ENCODE data around the gene ATP6V0A1.
"Not testable (repeated sequence)": the region's sequence is repeated elsewhere in the genome, so short reads cannot be mapped to it uniquely, and the experiment has no call there.

Gene ATP6V0A1

DNA sequence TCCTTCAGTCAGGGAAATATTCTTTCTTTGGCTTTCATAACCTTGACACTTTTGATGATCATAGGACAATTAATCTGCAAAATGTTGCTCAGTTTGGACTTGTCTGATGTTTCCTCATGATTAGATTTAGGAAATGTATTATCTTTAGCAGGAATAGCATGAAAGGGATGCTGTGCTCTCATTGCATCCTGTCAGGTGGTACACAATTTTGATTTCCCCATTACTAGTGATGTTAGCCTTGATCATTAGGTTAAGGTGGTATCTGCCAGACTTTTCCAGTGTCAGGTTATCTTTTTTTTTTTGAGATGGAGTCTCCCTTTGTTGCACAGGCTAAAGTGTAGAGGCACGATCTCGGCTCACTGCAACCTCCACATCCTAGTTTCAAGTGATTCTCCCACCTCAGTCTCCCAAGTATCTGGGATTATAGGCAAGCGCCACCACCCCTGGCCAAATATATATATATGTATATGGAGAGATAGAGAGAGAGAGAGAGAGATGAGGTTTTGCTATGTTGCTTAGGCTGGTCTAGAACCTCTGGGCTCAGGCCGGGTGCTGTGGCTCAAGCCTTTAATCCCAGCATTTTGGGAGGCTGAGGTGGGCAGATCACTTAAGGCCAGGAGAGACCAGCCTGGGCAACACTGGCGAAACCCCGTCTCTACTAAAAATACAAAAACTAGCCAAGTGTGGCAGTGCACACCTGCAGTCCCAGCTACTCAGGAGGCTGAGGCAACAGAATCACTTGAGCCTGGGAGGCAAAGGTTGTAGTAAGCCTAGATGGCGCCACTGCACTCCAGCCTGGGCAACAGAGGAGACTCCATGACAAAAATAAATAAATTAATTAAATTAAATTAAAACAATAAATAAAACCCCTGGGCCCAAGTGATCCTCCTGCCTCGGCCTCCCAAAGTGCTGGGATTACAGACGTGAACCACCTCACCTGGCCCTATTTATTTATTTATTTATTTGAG lies 19.8 kb upstream of the ATP6V0A1 start:
- peak; percentile 21 for DNase-seq (ENCODE audit: low read depth)

DNA sequence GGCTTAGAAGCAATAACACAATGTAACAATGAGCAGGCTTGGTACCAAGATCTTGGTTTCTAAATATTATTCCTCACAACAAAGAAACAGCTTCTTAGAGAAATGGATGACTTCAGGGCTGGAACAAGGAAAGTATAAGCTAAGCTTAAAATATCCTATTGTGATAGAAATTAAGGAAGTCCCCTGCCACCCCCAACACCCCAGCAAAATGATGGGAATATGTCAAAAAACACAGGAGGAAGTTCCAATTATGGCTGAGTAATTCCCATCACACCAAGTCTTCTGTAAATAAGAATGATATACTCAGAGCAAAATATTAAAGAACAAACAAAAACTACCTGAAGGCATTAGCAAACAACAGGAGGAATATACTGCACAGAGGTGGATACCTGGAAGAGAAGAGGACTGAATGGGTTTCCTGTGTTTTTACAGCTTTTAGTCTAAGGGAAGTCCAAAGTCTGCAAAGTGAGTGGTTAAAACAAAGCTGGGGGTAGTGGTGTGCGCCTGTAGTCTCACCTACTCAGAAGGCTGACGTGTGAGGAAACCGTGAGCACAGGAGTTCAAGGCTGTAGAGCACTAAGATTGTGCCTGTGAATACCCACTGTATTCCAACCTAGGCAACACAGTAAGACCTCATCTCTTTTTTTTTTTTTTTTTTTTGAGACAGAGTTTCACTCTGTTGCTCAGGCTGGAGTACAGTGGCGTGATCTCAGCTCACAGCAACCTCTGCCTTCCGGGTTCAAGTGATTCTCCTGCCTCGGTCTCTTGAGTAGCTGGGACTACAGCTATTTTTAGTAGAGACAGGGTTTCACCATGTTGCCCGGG lies 17.1 kb upstream of the ATP6V0A1 start:
- DNase-seq (ENCODE audit: low read depth), result no peak

DNA sequence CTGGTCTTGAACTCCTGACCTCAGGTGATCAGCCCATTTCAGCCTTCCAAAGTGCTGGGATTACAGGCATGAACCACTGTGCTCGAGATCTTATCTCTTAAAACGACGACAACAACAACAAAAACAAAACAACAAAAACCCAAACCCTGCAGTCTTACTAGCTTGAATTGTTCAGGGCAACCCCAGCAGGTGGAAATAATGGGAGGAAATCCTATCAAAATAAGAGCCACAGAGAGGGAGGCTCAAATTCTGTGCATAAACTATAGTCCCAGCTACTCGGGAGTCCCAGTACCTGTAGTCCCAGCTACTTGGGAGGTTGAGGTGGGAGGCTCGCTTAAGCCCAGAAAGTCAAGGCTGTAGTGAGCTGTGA lies 16.5 kb upstream of the ATP6V0A1 start:
- DNase-seq (ENCODE audit: low read depth), result no peak

DNA sequence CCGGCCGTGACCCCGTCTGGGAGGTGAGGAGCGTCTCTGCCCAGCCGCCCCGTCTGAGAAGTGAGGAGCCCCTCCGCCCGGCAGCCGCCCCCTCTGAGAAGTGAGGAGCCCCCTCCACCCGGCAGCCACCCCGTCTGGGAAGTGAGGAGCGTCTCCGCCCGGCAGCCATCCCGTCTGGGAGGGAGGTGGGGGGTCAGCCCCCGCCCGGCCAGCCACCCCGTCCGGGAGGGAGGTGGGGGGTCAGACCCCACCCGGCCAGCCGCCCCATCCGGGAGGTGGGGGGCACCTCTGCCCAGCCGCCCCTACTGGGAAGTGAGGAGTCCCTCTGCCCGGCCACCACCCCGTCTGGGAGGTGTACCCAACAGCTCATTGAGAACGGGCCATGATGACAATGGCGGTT lies 9.5 kb upstream of the ATP6V0A1 start:
- not testable (repeated sequence) for DNase-seq (ENCODE audit: low read depth)

DNA sequence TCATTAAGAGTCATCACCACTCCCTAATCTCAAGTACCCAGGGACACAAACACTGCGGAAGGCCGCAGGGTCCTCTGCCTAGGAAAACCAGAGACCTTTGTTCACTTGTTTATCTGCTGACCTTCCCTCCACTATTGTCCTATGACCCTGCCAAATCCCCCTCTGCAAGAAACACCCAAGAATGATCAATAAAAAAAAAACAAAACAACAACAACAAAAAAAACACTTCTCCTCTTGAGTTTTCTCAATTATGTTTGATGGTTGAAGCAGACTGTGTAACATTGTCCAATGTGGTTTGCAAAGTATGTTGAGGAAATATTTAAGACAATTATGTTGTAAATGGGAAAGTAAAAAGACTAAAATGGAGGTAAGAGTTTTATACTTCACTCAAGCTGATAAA lies 8.8 kb upstream of the ATP6V0A1 start:
- not testable (repeated sequence) for DNase-seq (ENCODE audit: low read depth)

DNA sequence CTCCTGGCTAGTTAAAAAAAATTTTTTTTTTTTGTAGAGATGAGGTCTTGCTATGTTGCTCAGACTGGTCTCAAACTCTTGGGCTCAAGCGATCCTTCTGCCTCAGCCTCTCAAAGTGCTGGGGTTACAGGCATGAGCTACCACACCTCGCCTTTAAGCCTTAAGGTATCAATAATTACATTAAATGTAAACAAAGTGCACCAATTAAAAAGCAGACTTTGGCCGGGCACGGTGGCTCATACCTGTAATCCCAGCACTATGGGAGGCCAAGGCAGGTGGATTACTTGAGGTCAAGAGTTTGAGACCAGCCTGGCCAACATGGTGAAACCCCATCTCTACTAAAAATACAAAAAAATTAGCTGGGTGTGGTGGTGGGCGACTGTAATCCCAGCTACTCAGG lies 7.4 kb upstream of the ATP6V0A1 start:
- not testable (repeated sequence) for DNase-seq (ENCODE audit: low read depth)

DNA sequence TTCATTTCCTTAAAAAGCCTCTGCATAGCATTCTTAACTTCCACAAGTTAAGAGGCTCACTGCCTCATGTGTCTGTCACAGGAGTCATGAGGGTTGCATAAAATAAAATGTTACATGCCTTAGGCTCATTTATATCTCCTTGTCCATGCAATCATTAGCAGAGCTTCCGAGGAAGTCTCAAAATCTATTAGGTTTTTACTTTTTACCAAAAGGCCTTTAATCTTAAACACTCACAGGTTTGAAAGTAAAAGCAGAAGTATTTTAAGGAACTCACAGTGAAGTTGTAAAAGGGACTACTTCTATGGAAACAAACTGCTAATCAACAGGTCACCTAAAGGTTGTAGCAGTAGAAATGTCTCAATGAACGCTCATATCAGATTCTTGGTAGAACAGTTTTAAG lies 5.2 kb upstream of the ATP6V0A1 start:
- no peak for DNase-seq (ENCODE audit: low read depth)

DNA sequence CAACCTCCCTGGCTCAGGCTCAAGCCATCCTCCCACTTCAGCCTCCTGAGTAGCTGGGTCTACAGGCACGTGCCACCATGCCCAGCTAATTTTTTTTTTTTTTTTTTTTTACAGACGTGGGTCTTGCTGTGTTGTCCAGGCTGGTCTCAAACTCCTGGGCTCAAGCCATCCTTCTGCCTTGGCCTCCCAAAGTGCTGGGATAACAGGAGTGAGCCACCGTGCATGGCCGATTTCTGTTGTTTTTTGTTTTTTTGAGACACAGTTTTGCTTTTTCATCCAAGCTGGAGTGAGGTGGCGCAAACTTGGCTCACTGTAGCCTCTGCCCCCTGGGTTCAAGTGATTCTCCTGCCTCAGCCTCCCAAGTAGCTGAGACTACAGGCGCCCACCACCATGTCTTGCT lies 3.7 kb upstream of the ATP6V0A1 start:
- DNase-seq (ENCODE audit: low read depth), result not testable (repeated sequence)

DNA sequence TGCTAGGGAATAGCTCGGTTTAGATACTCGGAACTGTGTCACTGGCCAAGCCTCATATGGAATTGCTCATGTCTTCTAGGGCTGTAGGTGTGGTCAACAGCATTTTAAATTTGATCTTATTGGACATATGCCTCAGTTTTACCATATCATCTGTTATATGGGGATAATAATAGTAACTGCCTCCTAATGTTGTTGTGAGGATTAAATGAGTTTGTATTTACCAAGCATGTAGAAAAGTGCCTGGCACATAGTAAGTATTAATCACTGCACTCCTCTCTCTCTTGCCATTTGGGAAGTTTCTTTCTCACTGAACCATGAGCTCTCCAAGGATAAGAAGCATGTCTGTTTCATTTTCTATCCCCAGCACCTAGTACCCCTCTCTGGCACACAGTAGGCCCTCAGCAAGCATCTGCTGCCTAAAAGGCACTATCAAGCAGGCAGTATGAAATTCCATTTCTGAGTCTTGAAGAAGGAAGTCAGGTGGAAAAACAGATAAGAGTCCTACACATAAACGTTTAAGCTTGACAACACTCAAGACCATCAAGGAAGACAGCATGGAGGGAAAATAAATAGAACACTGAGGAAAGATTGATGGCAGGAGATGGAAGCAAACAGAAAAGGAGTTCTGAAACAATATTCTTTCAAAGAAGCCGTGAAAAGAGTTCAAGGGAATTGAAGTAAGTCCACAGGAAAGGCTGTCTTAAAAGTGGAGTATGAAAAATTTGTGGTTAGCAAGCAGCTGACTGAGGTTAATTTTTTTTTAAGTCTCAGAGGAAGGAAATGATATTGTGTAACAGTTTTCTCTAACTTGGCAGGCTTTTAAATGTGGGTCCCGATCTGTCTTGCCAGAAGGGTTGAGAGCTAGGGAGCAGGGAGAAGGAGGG lies 2.2 kb upstream of the ATP6V0A1 start:
- DNase-seq (ENCODE audit: low read depth), result no peak

DNA sequence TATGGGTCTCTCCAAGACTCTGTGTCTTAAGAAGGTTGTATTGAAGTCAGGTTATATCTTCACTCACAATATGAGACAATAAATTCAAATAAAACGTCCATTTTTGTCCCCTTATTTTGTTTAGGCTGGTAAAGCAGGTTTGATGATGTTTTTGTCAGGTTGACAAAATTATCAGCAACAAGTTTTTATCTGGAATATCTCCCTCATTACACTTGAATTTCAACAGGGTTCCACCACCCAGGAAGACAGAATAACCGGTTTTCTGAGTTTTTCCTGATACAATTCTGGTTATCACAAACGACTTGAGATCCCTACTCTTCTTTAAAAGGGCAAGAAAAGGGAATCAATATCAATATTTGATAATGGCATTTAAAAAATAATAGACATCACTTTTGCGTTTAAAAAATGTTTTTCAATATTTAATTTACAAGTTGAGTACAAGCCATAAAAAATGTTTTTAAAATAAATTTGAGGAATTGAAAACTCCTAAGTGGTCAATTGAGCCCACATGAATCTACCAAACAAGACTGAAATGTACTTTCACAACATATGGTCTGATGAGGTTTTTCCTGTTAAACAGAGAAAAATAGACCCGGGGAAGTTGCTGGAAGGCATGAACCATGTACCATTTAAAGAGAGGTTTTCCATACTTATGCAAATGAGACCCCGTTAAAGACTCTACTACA lies 1.4 kb upstream of the ATP6V0A1 start:
- no peak for DNase-seq (ENCODE audit: low read depth)

DNA sequence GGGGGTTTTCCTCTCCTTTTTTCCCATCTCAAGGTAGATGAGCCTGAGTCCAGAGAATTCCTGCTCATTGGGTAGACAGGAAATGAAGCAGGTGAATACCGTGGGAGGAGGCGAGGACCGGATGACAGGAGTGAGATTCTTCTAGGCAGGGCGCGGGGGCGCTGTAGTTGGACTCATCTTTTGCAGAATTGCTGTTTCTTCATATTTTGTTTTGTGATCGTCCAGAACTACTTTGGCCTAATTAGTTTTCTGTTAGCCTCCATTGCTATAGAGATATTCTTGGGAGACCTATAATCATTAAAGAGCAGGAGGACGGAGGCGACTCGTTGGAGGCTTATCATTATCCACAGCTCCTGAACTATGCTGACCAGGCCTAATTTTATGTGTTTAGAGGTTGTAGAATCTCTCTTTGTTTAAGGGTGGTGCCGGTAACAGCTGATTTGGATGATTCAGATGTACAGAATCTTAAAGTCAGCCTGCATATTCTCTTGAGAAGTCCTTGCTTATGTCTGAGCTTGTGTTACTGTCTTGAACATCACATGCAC lies 650 bp downstream of the ATP6V0A1 start:
- peak; percentile 22 for DNase-seq (ENCODE audit: low read depth)

DNA sequence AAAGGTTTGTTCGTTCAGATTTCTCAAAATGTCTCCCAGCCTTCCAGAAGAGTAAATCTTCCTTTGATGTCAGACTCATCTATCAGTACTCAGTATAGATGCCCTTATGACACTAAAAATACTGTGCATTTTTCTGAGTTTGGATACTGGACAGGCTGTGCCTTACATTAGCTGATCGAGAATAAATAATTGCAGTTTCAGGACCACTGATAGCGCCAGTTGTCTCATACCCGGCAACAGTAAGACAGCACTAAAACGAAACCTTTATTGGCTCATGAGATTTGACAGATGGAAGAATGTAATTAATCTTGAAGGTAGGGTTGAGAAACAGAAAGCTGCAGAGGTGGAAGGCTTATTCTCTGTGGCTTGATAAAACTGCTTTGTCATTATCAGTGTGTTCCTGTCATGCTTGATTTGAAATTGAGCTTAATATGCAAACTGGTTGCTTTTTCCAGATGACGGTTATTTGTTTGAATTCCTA lies 1.2 kb downstream of the ATP6V0A1 start:
- no peak for DNase-seq (ENCODE audit: low read depth)

DNA sequence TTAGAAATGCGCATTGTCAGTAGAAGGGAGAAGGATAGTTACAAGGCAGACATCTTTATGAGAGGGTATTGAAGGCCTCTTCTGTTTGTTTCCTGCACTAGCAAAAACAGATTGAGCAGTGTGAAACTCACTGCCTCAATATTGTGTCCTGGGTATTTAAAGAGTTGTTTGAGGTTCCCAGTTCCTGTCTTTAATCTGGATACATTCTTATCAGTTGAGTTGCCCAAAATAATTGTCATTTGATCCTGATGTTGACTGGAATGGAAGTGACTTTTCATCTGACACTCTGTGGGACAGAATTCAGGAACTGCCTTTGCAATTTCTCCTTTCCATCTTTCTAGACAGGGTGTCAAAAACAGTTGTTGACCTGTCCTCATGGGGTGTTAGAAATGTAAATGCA lies 1.7 kb downstream of the ATP6V0A1 start:
- no peak for DNase-seq (ENCODE audit: low read depth)

DNA sequence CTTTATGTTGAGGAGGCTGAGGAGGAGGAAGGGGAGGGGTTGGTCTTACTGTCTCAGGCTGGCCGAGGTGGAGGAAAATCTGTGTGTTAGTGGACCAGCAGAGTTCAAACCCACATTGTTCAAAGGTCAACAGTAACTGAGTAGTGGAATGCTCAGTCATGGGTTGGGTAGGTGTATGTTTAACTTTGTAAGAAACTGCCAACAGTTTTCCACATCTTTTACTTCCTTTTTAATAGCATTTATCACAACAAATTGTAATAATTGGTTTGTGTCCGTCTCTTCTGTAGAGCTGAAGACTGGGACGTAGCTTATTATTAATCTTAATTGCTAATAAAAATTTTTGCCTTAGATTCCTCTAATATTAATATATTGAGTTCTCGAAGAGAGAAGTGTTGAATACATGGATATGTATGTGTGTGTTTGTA lies 5.3 kb downstream of the ATP6V0A1 start:
- DNase-seq (ENCODE audit: low read depth), result no peak

DNA sequence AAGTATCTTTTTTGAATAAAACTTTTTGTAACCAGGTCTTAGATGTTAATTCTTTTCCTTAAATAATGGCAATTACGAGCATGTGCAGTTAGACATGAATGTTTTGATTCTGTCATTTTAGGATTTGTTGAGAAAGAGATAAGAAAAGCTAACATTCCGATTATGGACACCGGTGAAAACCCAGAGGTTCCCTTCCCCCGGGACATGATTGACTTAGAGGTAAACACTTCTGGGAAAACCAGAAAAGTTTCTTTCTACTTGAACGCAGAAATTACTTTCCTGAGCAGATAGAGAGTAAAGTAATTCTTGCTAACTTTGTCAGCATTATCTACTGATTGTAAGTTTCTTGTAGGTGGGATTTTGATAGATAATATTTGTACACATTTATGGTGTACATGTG lies 9.2 kb downstream of the ATP6V0A1 start:
- no peak for DNase-seq (ENCODE audit: low read depth)

DNA sequence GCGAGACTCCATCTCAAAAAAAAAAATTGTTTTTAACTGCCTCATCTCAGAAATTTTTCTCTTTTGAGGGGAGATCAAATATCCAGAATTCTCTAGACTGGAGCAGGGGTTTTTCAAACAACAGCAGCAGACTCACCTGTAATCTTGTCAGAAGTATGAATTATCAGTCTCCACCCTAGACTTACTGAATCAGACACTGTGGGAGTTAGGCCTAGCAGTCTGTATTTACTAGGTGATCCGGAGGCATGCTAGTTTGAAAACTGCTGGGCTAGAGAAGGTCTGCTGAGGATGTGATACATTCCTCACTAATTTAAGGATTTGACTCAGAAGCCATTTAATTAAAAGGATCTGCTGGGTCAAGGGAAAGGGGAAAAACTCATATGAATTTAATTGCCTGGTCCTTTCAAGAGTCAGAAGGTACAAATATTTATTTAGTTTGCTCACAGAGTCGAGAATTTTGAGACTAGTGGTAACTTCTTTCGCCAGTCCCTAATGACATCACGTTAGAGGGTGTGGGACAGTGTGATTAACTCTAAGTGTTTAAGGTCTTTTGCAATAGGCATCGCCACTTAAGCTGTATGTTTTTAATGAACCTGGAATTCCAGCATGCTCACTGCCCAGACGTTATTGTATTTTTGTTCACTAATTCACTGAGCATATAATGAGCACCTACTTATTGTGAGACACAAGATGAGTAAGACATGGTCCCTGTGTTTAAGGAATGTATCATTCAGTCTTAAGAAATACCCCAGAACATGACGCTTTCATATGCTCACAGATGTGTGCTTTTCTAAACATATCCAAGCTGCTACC lies 14.2 kb downstream of the ATP6V0A1 start:
- no peak for DNase-seq (ENCODE audit: low read depth)

DNA sequence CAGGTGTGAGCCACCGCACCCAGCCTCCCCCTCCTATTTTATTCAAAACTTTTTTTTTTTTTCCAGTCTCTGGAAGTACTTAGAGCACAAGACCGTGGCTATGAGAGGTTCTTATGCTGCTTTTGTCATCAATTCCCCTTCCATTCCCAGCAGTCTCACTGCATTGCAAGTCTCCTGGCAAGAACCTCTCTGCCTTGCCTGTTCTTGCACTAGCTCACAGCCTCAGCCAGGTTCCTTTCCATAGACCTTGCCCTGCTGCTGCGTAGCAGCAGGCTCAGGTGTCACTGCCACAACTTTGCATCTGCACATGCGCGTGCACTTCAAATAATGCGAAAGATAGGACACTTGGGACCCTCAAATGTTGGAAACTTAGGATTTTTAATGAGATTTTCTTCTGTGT lies 15.6 kb downstream of the ATP6V0A1 start:
- DNase-seq (ENCODE audit: low read depth), result no peak

DNA sequence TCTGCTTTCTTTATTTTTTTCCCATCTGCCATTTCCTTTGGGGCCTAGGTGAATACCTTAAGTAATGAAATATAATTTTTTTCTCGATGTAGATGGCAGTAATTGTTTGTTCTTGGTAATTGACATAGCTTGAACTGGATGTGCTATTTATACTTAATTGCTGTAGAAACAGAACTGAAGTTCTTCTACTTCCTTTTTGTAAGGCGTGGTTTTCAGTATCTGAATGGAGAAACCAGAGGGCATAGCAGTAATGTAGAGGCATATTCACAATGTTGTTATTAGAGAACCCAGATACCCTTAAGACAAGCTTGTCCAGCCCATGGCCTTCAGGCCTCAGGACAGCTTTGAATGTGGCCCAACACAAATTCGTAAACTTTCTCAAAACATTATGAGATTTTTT lies 16.4 kb downstream of the ATP6V0A1 start:
- DNase-seq (ENCODE audit: low read depth), result no peak

DNA sequence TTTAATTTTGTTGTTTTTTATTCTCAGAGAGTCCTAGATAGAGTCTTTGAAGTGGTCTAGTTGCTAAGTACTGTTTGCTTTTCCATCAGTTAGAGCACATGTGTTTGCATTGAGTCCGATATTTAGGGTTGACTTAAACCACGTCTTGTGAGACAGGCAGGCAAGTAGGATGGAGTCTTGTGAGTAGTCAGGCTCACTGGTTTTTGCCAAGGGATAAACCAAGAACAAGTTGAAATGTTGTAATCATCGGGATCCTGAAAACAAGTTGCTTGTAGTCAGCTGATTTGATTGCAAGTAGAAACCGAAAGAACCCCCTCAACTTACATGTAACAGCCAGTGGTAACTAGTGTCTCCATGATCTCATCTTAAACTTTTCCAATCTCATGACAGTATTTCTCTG lies 17.2 kb downstream of the ATP6V0A1 start:
- DNase-seq (ENCODE audit: low read depth), result no peak

DNA sequence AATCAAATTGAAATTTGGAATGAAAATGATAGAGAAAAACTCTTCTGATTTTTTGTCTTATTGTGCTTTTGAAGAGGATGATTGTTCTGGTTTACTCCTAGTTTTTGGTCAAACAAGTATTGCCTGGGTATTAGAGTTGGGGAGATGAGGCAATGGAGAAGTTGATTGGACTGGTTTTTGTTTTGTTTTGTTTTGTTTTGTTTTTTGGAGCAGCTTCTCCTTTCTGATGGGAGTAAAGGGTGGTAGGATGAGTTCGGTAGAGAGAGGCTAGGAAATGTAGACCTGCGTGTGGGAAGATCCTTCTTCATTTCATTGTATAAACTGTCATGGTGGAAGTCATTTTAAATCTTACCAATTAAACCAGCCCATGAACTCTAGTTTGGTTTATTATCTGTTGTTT lies 17.7 kb downstream of the ATP6V0A1 start:
- no peak for DNase-seq (ENCODE audit: low read depth)

Data from activated T-cell treated with anti-CD3 and anti-CD28 coated beads for 48 hours (primary cell).